Measurements from ENCODE around the gene MIEF2. TPM values are rescaled to one million over a fixed set of nuclear protein-coding genes. Genes with fewer than 3 reads are reported as not detected.

MIEF2 gene
- total RNA-seq, 4 donors from 2014 or later, result 19.3 to 45.2 (median 34.3) TPM

GRCh38 chr17:18262111-18262510, 1.6 kb downstream of the MIEF2 start:
- intact Hi-C loops (cut with DNase I; ENCODE audit: low total_unique reads), result no loop called here
- peak overlapping the region in 1 of 4 donors; percentile 90 for H3K4me3 ChIP-seq

GRCh38 chr17:18262641-18263040, 2.2 kb downstream of the MIEF2 start:
- H3K27me3 ChIP-seq, result no peaks in the 10 kb centered on the region
- no peaks in the 10 kb centered on the region for H3K9me3 ChIP-seq
- intact Hi-C loops (cut with DNase I; ENCODE audit: low total_unique reads) (no loop called here), in situ Hi-C loops (cut with MboI; ENCODE audit: low sequenced_read_pairs in 4 of 4) (loop anchor here in 1 of 4 donors (10.0 kb wide), 1 partner anchor 52 kb away; the partner anchor contains the start of genes SMCR8 and TOP3A)
- peaks cover 0 to 34% of the 10 kb centered on the region in 2 donors for H3K36me3 ChIP-seq
- H3K27ac ChIP-seq, result peak overlapping the region; percentile 98 to 100 (median 99)
- H3K4me3 ChIP-seq, result no peak overlapping the region
- DNase-seq (peak; percentile 38 to 66), ATAC-seq (no peak)
- H3K4me1 ChIP-seq, result peaks cover 40 to 41% of the 10 kb centered on the region in 2 donors
- TF ChIP-seq CTCF (IDR thresholded peaks at IDR 0.05 in 4 of 5, conservative IDR thresholded peaks at IDR 0.05 in 1 of 5) (no peak), POLR2A (IDR thresholded peaks at IDR 0.05) (no peak)

More at GRCh38 chr17:18262111-18262510, 1.6 kb downstream of the MIEF2 start:
- Histone ChIP-seq H3K27ac (peak overlapping the region; percentile 98 to 100 (median 99)), H3K36me3 (peaks cover 0 to 34% of the 10 kb centered on the region in 2 donors), H3K27me3 (no peaks in the 10 kb centered on the region), H3K9me3 (no peaks in the 10 kb centered on the region), H3K4me1 (peaks cover 45 to 46% of the 10 kb centered on the region in 2 donors)
- no peak for TF ChIP-seq POLR2A (IDR thresholded peaks at IDR 0.05)
- TF ChIP-seq CTCF (IDR thresholded peaks at IDR 0.05 in 4 of 5, conservative IDR thresholded peaks at IDR 0.05 in 1 of 5), result no peak
- in situ Hi-C loops (cut with MboI; ENCODE audit: low sequenced_read_pairs in 4 of 4), result loop anchor here in 1 of 4 donors (10.0 kb wide), 1 partner anchor 53 kb away; the partner anchor contains the start of genes SMCR8 and TOP3A
- ATAC-seq, result no peak
- DNase-seq, result no peak

- Histone ChIP-seq H3K4me3 (no peak overlapping the region), H3K36me3 (peaks cover 0 to 34% of the 10 kb centered on the region in 2 donors), H3K27me3 (no peaks in the 10 kb centered on the region), H3K27ac (peak overlapping the region in 2 of 4 donors; percentile 18 to 99), H3K4me1 (peaks cover 35 to 37% of the 10 kb centered on the region in 2 donors), H3K9me3 (no peaks in the 10 kb centered on the region)
- intact Hi-C loops (cut with DNase I; ENCODE audit: low total_unique reads), result no loop called here
- TF ChIP-seq POLR2A (IDR thresholded peaks at IDR 0.05) (no peak), CTCF (IDR thresholded peaks at IDR 0.05 in 4 of 5, conservative IDR thresholded peaks at IDR 0.05 in 1 of 5) (no peak)
- ATAC-seq, result no peak
- in situ Hi-C loops (cut with MboI; ENCODE audit: low sequenced_read_pairs in 4 of 4), result loop anchor here in 1 of 4 donors (10.0 kb wide), 1 partner anchor 51 kb away; the partner anchor contains the start of genes SMCR8 and TOP3A
- DNase-seq, result no peak
These were observed 3.6 kb downstream of the MIEF2 start for GRCh38 chr17:18263885-18264682.

- Histone ChIP-seq H3K36me3 (peaks cover 0 to 34% of the 10 kb centered on the region in 2 donors), H3K4me3 (no peak overlapping the region), H3K9me3 (no peaks in the 10 kb centered on the region), H3K27me3 (no peaks in the 10 kb centered on the region), H3K4me1 (peaks cover 13 to 17% of the 10 kb centered on the region in 2 donors), H3K27ac (no peak overlapping the region)
- no peak for TF ChIP-seq CTCF (IDR thresholded peaks at IDR 0.05 in 4 of 5, conservative IDR thresholded peaks at IDR 0.05 in 1 of 5)
- TF ChIP-seq POLR2A (IDR thresholded peaks at IDR 0.05), result no peak
- in situ Hi-C loops (cut with MboI; ENCODE audit: low sequenced_read_pairs in 4 of 4), result loop anchor here in 1 of 4 donors (10.0 kb wide), 1 partner anchor 47 kb away; the partner anchor contains the start of genes SMCR8 and TOP3A
- no peak for ATAC-seq
- DNase-seq, result no peak
- intact Hi-C loops (cut with DNase I; ENCODE audit: low total_unique reads), result no loop called here
These were observed 6.9 kb downstream of the MIEF2 start for GRCh38 chr17:18267366-18267765.

All from gastrocnemius medialis (tissue), 4 donors.